MCF 10A (cell line): ENCODE results near the gene TNIK. TPM values are rescaled to one million over a fixed set of nuclear protein-coding genes. Genes with fewer than 3 reads are reported as not detected.
A peak's percentile ranks its signal among the peaks of the same experiment; 100 is the strongest.

Experiments used
- BruUV-seq: library from RNA; stranded (reverse); fragments of 400-500 nt; replicated peaks from 2 replicates; lab custom pipeline; 2021; lab: Mats Ljungman, UMichigan
- CTCF ChIA-PET: fragments of 300-600 bp; sonication (Branson Sonifier 250); formaldehyde crosslinking; extraction: SDS; loops from one replicate; lab custom pipeline; 2021; ENCODE audit warnings: antibody characterized with exemption, inconsistent platforms; lab: Yijun Ruan, JAX
- POLR2A ChIA-PET: fragments of 300-600, 350-650 bp; sonication (Branson Sonifier 250); formaldehyde crosslinking; extraction: SDS; loops from one replicate; lab custom pipeline; 2020; ENCODE audit warnings: antibody characterized with exemption, inconsistent platforms; lab: Yijun Ruan, JAX
- DNase-seq: peaks from one replicate; pipeline ENCODE4 v3.0.0-alpha.2; 2018; ENCODE audit not compliant: unreplicated experiment
- H3K27ac Mint-ChIP-seq: one replicate; pipeline ENCODE4 v1.8.0; 2022; ENCODE audit warnings: mild to moderate bottlenecking, low read depth, mixed read lengths; ENCODE audit not compliant: unreplicated experiment
- H3K27me3 Mint-ChIP-seq: one replicate; pipeline ENCODE4 v1.8.0; 2022; ENCODE audit warnings: mixed read lengths; ENCODE audit not compliant: insufficient read depth, unreplicated experiment
- H3K36me3 Mint-ChIP-seq: one replicate; pipeline ENCODE4 v1.8.0; 2022; ENCODE audit warnings: mild to moderate bottlenecking, moderate library complexity, mixed read lengths; ENCODE audit not compliant: insufficient read depth, unreplicated experiment
- H3K4me1 Mint-ChIP-seq: one replicate; pipeline ENCODE4 v1.8.0; 2022; ENCODE audit warnings: mixed read lengths; ENCODE audit not compliant: insufficient read depth, unreplicated experiment
- H3K4me3 Mint-ChIP-seq: one replicate; pipeline ENCODE4 v1.8.0; 2022; ENCODE audit warnings: mild to moderate bottlenecking, moderate library complexity, mixed read lengths; ENCODE audit not compliant: unreplicated experiment
- H3K9me3 Mint-ChIP-seq: one replicate; pipeline ENCODE4 v1.8.0; 2022; ENCODE audit warnings: mixed read lengths; ENCODE audit not compliant: unreplicated experiment
- intact Hi-C: fragments of 100-400 bp; cut with micrococcal nuclease; formaldehyde crosslinking; loops from 2 replicates; pipeline ENCODE4 v1.14.1; 2022
- total RNA-seq: library from RNA; stranded (reverse); gene quantifications from 2 replicates; pipeline ENCODE4 v1.2.3, GENCODE V29; 2022
- TF ChIP-seq, protein P1 (sequence below): fragments of 200-600 bp; IDR thresholded peaks from one replicate; pipeline ENCODE4 v1.8.0; 2022; ENCODE audit warnings: antibody characterized with exemption, mild to moderate bottlenecking; ENCODE audit not compliant: unreplicated experiment

TNIK gene
- total RNA-seq, 1 experiment from 2014 or later, result 3.4 TPM

DNA sequence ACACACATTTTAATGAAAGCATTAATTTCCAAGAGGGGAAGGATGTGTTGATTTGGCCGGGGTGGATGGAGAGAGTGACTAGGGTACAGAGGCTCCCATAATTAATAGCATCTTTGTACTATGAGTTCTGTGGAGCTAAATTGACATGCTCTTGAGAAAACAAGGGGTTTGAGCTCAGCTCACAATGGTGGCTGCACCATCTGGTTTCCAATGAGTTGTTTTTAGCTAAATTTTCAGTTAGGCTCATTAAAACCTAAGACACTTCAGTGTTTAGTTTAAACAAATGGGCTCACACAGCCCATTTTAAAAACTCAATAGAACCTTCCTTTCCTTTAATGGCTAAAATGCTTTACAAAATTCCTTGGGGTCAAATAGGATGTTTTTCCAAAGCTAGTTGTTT is 199.7 kb downstream of the TNIK start:
- no peaks in the 10 kb centered on the region for H3K36me3 Mint-ChIP-seq
- BruUV-seq, result no TSS peak
- peaks cover 26% of the 10 kb centered on the region for H3K4me1 Mint-ChIP-seq
- no peak overlapping the region for H3K27ac Mint-ChIP-seq
- TF ChIP-seq, protein P1, sequence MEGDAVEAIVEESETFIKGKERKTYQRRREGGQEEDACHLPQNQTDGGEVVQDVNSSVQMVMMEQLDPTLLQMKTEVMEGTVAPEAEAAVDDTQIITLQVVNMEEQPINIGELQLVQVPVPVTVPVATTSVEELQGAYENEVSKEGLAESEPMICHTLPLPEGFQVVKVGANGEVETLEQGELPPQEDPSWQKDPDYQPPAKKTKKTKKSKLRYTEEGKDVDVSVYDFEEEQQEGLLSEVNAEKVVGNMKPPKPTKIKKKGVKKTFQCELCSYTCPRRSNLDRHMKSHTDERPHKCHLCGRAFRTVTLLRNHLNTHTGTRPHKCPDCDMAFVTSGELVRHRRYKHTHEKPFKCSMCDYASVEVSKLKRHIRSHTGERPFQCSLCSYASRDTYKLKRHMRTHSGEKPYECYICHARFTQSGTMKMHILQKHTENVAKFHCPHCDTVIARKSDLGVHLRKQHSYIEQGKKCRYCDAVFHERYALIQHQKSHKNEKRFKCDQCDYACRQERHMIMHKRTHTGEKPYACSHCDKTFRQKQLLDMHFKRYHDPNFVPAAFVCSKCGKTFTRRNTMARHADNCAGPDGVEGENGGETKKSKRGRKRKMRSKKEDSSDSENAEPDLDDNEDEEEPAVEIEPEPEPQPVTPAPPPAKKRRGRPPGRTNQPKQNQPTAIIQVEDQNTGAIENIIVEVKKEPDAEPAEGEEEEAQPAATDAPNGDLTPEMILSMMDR, result no peak
- intact Hi-C loops, result no loop called here
- no peaks in the 10 kb centered on the region for H3K27me3 Mint-ChIP-seq
- no peak for DNase-seq
- POLR2A ChIA-PET, result interaction anchor here (0.7 to 1.1 kb wide), 3 partner anchors 9 to 239 kb away, joined by 3 read pairs; no protein-coding TSS in a partner anchor
- CTCF ChIA-PET, result interaction anchor here (1.4 kb wide), 1 partner anchor 199 kb away, joined by 3 read pairs; no protein-coding TSS in a partner anchor
- no peaks in the 10 kb centered on the region for H3K9me3 Mint-ChIP-seq
- H3K4me3 Mint-ChIP-seq, result no peak overlapping the region

DNA sequence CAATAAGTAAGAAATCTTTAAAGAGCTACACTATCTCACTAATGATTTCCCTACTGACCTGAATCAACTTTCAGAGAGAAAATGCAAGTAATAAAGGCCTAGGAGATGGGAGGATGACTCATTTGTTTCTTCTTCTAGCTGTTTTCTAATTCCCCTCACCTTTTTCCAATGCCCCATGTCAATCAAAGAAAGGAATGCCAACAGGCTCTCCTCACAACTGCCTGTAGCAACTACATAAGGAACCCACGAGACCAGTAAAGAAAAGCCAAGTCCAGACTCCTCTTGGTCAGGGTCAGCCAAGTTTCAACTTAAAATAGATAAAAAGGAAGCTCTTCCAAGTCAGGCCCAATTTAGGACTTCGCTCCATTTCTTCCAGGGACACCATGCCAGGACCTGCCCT is 201.9 kb downstream of the TNIK start:
- no peaks in the 10 kb centered on the region for H3K27me3 Mint-ChIP-seq
- H3K4me3 Mint-ChIP-seq, result no peak overlapping the region
- ChIA-PET CTCF (interaction anchor here (0.8 kb wide), 1 partner anchor 15 kb away, joined by 3 read pairs; no protein-coding TSS in a partner anchor), POLR2A (interaction anchor here (0.6 to 1.3 kb wide), 2 partner anchors 11 to 66 kb away, joined by 3 to 4 read pairs; no protein-coding TSS in a partner anchor)
- peak; percentile 17 for DNase-seq
- no TSS peak for BruUV-seq
- TF ChIP-seq, protein P1, result no peak
- H3K36me3 Mint-ChIP-seq, result no peaks in the 10 kb centered on the region
- H3K9me3 Mint-ChIP-seq, result no peaks in the 10 kb centered on the region
- H3K27ac Mint-ChIP-seq, result no peak overlapping the region
- H3K4me1 Mint-ChIP-seq, result peaks cover 26% of the 10 kb centered on the region
- intact Hi-C loops, result no loop called here

DNA sequence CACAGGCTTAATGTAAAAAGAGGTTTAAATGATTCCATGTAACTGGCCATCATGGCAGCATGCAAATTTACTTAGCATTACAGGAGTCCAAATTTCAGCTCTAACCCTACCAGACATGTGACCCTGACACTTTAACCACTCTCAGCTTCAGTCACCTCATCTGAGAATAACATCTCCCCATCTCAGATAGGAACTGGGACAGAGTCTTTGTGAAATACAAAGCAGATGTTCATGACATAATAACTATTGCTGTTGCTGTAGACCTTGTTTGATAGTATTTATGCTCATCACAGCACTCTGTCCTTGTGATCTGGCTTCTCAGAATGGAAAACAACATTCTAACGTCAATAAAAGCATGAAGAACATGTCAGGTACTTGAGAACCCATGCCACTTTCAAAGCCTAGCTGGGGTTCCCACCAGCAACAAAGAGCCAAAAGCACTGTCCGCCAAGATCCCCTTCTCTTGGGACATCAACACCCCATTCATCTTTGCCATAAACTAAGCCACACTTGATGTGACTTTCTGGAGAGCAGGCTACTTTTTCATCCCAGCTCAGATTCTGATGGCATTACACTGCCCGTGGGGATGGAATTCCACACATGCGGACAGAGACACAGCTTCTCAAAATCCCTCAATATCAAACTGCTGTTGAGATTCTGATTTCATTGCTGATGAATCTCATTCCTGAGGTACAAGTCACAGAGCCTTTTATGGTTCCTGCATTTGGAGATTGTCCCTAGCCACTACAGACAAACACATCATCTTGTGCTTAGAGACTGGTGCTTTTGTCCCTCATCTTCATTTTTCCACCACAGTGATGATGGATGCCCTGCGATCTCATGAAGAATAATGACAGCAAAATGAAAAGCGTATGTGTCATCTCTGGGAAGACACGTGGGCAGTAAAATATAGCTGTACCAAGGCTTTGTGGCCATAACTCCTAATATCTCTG is 202.7 kb downstream of the TNIK start:
- intact Hi-C loops, result no loop called here
- Mint-ChIP-seq H3K27me3 (no peaks in the 10 kb centered on the region), H3K36me3 (no peaks in the 10 kb centered on the region), H3K4me1 (peaks cover 26% of the 10 kb centered on the region), H3K27ac (no peak overlapping the region), H3K9me3 (no peaks in the 10 kb centered on the region), H3K4me3 (no peak overlapping the region)
- POLR2A ChIA-PET, result interaction anchor here (1.3 kb wide), 1 partner anchor 12 kb away, joined by 3 read pairs; no protein-coding TSS in a partner anchor
- CTCF ChIA-PET, result interaction anchor here (0.8 kb wide), 1 partner anchor 15 kb away, joined by 3 read pairs; no protein-coding TSS in a partner anchor
- TF ChIP-seq, protein P1, result no peak
- no TSS peak for BruUV-seq
- DNase-seq, result no peak
